ENCODE measurements around the gene GARIN5A.

DNA sequence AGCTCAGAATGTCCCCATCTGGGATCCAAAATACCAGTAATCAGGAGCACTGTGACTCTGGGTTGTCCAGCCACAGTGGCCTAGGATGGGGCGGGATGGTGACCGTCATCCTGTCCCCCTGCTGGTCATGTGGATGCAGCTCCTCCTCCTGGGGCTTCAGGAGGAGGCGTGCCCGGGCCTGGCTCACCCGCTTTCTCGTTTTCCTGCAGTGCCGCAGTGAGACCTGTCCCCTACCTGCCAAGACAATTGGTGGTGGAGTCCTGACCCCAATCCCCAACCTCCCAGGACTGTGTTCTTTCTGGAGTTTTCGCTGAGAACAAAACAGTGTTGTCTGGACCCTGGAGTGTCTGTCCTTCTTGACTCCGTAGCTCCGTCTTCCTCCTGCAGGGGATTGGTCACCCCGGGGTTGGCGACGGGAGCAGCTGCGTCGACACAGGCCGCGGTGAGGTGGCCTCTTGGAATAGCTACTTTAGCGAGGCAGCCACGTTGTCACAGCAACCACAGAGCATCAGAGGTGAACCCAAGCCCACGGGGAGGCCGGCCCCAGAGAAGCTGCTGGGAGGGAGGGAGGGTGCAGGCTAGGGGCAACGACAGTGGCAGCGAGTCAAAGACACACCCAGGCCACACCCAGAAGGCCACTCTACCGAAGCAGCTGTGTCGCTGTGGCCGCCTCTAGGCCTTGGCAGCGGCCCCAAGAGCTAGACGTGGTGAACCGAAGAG is 10.5 kb downstream of the GARIN5A start:
- TF ChIP-seq, protein P1, sequence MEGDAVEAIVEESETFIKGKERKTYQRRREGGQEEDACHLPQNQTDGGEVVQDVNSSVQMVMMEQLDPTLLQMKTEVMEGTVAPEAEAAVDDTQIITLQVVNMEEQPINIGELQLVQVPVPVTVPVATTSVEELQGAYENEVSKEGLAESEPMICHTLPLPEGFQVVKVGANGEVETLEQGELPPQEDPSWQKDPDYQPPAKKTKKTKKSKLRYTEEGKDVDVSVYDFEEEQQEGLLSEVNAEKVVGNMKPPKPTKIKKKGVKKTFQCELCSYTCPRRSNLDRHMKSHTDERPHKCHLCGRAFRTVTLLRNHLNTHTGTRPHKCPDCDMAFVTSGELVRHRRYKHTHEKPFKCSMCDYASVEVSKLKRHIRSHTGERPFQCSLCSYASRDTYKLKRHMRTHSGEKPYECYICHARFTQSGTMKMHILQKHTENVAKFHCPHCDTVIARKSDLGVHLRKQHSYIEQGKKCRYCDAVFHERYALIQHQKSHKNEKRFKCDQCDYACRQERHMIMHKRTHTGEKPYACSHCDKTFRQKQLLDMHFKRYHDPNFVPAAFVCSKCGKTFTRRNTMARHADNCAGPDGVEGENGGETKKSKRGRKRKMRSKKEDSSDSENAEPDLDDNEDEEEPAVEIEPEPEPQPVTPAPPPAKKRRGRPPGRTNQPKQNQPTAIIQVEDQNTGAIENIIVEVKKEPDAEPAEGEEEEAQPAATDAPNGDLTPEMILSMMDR (optimal IDR thresholded peaks at IDR 0.05 in 1 of 3, IDR thresholded peaks at IDR 0.05 in 1 of 3, conservative IDR thresholded peaks at IDR 0.05 in 1 of 3; ENCODE audit: extremely low read depth in 1 of 3, insufficient read depth in 2 of 3, low read length in 3 of 3) = peak in 1 of 3 experiments; percentile 15
- TF ChIP-seq EZH2 (IDR thresholded peaks at IDR 0.05; ENCODE audit: low read length) = no peak
